Vagina (tissue), 2 donors: Measurements from ENCODE around the gene ANKRD44.

Experiments
- CTCF ChIP-seq, 3 experiments: fragments of 450-650 bp in 2 of 3; fragments of 200-600 bp in 1 of 3; sonication (generic) in 1 of 3; IDR thresholded peaks; one replicate each; pipeline ENCODE4 v1.5.1; 2017 to 2019; ENCODE audit warnings: antibody characterized with exemption in 3 of 3, mild to moderate bottlenecking in 2 of 3, moderate library complexity in 2 of 3
- POLR2A ChIP-seq, 2 donors: fragments of 450-650 bp; IDR thresholded peaks; one replicate each; pipeline ENCODE4 v1.6.1; 2017; ENCODE audit warnings: antibody characterized with exemption in 2 of 2, mild to moderate bottlenecking in 2 of 2, moderate library complexity in 2 of 2
- POLR2AphosphoS5 ChIP-seq, 2 donors: sonication (generic); formaldehyde crosslinking; IDR thresholded peaks; one replicate each; pipeline ENCODE4 v1.9.0; 2017; ENCODE audit warnings: antibody characterized with exemption in 2 of 2, mild to moderate bottlenecking in 2 of 2, low read depth in 1 of 2; ENCODE audit not compliant: insufficient read depth in 1 of 2

GRCh38 chr2:196974970-196975369 is 335.6 kb downstream of the ANKRD44 start:
- TF ChIP-seq POLR2A (IDR thresholded peaks at IDR 0.05) (no peak), CTCF (IDR thresholded peaks at IDR 0.05) (no peak), POLR2AphosphoS5 (IDR thresholded peaks at IDR 0.05; ENCODE audit: insufficient read depth in 1 of 2, low read depth in 1 of 2) (no peak)
